HG03175 (cell line): ENCODE results near the gene SMPD3.

ENCODE experiments used
- ATAC-seq: cut with Tn5 transposase; IDR thresholded peaks from one replicate; pipeline ENCODE4 v1.9.1; 2021; ENCODE audit warnings: mild to moderate bottlenecking, moderate library complexity; ENCODE audit not compliant: unreplicated experiment

The SMPD3 gene

DNA sequence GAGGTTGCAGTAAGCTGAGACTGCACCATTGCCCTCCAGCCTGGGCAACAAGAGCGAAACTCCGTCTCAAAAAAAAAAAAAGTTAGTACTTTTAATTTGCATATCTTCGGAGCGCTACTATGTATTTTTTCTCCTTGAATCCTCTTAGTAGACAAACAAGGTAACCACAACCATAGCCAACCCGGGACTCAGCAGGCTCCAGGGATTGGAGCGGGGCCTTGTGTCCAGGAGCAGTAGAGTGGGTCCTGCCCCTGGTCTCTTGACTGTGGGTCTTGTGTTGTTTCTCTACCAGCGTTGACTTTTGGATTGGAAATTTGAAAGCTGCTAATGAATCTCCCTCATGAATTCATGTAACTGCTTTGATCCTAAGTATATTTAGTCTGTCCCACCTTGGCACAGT, 105.2 kb downstream of the SMPD3 start:
- ATAC-seq = no peak

DNA sequence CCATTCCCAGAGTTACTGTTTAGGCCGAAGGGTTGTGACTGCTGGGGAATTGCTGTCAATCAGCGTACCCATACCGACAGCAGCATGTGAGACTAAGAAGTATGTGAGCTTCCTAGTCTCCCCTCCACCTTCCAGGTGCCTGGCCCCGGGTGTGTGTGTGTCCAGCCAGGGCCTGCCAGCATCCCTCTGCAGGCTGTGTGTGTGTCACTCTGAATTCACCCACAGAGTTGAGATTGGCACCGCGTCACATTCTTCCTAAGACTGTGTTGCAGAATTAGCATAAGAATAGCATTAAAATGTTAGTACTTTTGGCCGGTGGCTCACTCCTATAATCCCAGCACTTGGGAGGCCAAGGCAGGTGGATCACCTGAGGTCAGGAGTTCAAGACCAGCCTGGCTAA, 105.7 kb downstream of the SMPD3 start:
- no peak for ATAC-seq

DNA sequence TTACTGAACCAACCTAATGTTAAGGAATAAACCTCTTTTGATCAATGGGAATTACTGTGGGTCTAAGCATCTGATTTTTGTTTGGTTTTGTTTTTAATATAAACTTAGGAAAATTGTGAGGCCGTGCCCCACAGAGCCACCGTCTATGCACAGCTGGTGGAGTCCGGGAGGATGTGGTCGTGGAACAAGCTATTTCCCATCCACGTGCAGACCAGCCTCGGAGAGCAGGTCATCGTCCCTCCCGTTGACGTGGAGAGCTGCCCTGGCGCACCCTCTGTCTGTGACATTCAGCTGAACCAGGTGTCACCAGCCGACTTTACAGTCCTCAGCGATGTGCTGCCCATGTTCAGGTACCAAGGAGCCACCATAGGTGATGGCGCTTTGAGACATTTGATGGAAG, 109.1 kb downstream of the SMPD3 start:
- ATAC-seq = no peak

DNA sequence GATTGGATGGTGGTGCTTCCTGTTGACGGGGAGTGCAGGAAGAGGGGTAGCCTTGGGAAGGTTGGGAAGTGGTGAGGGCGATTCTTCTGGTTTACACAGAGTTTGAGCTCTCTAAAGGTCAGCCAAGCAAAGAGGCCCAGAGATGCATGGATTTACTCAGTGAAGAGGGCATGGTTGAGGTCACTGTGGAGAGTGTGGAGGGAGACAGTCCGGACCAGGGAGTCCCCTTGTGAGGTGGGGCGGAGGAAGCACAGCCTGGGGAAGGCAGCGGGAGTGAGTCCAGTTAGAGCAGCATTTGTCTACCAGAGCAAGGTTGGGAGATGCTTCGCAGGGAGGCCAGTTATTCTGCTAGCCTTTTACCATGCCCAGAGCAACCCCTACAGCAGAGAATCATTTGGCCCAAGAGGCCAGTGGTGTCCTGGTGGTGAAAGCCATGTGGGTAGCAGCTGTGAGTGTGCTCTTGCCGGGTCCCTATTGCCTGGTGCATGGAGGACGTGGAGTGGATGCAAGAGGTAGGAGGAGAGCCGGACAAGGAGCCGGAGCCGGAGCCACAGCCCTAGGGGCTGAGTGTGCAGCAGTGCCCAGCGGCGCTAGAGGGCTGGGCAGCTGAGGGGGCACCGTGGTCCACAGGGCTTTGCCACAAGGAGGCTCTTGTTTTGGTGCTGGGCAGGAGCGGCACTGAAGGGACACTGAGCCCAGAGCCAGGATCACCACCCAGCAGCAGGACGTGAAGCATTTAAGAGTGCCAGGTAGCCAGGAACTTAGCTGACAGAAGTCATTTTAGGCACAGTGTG, 109.8 kb downstream of the SMPD3 start:
- ATAC-seq = no peak

DNA sequence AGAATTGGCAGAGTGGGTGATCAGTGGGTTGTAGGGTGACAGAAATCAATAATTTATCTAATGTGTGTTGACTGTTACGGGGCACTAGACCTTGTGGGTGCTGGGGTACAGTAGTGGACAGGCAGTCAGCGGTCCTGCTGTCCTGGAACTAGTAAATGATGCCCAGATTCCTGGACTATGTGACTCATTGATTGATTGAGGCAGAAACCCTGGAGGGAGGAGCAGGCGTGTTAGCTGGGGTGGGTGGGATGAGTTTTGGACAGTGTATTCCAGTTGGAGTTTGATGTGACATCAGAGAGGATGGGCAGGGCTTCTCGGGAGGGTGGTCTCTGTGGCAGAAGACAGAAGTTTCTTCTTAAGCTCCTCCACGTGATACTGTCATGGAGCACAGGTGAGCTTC, 113.1 kb downstream of the SMPD3 start:
- no peak for ATAC-seq

DNA sequence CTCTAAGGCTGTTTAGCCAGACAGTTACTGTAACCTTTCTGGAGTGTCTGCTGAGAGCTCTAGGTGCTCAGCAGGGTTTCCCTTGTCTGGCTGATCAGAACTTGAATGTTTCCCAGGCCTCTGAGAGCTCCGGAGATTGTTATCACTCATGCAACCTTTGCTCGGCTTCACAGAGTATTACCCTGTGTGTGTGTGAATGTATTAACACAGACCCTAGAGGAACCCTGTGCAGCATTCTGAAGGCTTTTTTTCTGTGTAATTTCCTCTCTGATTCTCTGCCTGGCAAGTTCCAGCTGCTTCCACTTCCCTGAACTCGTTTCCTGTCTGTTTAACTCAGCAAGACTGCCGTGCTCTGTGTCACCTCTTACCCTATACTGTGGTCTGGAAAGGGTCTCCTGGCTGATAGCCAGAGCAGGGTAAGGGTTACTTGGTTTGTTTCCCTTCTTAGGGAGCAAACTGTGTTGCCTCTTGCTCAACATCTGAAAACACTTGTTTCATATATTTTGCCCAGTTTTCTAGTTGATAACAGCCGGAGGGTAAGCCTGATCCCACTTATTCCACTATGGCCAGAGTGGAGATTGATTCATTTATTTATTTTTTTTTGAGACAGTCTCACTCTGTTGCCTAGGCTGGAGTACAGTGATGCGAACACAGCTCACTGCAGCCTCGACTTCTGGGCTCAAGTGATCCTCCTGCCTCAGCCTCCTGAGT, 115.7 kb downstream of the SMPD3 start:
- no peak for ATAC-seq

DNA sequence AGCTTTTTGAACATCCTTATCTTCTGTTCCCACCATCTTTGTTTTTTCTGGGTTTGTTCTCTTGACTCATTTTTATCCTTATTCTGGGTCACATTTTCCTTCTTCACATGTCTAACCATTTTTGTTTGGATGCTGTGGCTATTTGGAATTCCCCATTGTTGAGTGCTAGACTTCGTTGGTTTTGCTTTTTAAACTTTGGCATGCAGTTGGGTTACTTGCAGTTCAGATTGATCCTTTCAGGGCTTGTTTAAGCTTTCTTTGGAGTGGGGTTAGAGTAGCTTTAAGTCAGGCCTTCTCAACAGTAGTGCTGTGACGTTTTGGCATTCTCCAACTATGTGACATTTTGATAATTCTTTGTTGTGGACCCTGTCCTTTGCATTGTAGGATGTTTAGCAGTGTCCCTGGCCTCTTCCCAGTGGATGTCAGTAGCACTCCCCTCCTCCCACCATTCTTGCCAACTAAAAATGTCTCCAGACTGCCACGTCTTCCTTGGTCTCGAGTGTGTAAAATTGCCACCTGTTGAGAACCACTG, 116.4 kb downstream of the SMPD3 start:
- ATAC-seq = no peak

DNA sequence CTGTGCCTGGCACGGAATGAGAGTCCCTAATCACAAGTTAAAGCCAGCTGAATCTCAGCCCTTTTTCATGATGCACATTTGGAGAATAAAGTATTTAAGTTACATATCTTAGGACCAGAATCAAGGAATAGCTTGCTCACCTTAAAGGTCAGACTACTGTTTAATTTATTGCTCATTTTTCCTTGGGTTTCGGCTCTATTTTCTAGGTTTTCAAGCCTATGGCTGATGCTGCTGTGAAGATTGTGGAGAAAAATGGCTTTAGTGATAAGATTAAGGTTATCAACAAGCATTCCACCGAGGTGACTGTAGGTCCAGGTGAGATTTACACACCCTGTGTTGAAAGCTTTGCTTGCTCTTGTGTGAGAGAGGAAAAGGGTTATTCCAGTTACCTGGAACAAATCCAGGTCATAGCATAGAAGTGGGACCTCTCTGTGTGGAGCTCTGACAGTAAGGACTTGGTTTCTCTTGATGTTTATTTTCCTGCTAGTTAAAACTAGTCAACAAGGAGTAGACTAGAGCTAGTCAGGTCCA, 119.4 kb downstream of the SMPD3 start:
- no peak for ATAC-seq

DNA sequence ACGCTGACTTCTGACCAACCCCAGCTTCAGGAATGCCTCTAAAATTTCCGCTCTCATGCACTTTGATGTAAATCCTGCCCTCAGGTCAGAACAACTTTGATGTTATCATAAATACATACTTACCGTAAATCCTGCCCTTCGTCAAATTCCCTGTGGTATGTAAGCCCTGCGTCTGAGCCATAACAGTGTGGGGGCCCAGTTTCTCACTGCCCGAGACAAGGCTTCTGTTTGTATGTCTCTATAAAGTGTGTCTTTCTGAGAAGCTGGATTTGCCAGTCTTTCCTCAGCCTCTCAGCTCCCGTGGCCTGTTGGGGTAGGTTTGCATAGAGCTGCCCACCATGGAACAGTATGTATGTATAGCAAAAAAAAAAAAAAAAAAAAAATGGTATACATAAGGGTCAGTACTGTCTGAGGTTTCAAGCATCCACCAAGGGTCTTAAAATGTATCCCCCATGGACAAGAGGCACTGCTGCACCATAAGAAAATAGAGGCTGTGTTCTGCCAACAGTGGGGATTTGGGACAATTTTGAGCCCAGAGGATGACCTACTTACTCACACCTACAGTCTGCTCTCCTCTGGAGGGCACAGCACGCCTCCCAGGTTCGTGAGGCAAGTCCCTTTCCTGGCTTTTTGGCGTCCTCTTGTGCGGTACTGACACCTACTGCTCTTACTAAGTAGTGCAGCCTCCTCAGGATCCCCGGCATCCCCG, 120.0 kb downstream of the SMPD3 start:
- ATAC-seq = peak; percentile 75

DNA sequence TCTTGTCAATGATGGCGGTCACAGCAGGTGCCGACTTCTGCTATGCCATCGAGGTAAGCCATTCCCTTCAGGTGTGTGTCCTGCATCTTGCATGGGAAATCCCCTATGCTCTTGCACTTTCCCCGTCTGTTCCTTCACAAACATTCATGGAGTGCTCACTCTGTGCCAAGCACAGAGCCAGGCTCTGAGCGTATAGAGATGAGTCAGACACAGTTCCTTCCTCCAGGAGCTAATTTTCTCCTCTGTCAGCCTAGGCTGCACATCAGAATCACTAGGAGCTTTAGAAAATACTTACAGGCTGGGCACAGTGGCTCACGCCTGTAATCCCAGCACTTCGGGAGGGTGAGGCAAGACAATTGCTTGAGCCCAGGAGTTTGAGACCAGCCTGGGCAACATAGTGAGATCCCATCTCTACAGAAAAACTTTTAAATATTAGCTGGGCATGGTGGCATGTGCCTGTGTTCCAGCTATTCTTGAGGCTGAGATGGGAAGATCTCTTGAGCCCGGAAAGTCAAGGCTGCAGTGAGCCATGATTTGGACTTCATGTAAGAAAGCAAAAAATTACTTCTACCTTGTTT, 123.4 kb downstream of the SMPD3 start:
- ATAC-seq = no peak

DNA sequence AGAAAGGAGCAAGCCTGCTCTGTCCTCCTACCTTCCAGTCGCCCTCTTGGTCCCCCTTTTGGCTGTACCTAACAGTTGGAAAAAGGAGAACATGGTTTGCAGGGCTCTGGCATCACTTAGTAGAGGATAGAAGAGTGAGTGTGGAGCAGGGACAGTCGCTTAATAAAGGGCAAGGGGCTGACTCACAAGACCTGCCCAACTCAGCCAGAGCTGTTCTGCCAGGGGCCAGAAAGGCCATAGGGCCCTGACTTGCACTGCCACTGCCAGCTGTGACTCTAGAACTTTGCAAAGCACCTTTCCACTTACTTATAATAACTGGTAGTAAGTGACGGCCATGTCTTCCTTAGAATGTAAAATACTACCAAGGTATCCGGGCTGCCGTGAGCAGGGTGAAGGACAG, 124.0 kb downstream of the SMPD3 start:
- no peak for ATAC-seq

DNA sequence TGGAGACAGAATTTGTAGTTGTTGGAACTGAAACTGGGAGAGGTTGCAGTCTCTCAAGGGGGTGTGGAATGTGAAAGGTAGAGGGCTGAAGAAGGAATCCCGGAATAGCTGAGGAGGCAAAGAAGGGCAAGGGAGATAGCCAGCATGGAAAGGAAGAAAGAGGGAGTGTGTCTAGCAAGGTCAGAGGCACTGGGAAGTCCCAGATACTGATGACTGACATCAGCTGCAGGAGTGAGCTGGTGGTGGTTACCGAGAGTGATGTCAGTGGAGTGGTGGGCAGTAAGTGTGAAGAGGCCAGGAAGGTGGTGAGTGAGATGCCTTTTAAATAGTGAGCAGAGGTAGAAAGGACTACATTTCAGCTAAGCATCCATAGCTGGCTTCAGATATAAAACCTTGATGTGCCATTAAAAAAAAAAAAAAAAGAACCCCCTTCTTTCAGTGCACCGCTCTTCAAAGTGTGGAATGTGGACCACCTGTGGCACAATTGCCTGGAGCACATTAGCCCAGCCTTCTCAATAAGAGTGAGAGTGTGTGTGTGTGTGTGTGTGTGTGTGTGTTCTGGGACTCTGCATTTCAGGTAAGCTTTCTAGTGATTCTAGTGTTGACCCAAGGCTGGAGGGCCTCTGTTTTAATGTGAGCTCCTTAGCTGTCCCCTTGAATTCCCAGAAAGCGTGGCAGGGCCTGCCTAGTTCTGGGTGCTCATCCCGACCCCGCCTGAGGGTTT, 129.0 kb downstream of the SMPD3 start:
- no peak for ATAC-seq

DNA sequence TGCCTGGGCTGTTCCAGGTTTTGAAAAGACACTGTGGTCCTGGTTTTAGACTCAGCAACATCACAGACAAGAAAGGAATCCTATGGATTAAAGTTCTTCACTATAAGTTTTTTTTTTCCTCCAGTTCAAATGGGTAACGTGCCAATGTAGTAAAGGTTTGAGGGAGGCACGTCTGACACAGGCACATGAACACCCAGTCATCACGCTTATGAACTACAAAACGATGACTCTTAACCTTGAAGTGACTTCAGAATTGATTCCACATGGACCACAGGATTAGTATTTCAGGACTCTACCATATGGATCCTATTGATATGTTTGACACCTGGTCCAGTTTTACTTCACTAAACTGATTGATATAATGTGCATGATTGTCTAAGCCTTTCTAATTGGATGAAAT, 135.2 kb downstream of the SMPD3 start:
- no peak for ATAC-seq

DNA sequence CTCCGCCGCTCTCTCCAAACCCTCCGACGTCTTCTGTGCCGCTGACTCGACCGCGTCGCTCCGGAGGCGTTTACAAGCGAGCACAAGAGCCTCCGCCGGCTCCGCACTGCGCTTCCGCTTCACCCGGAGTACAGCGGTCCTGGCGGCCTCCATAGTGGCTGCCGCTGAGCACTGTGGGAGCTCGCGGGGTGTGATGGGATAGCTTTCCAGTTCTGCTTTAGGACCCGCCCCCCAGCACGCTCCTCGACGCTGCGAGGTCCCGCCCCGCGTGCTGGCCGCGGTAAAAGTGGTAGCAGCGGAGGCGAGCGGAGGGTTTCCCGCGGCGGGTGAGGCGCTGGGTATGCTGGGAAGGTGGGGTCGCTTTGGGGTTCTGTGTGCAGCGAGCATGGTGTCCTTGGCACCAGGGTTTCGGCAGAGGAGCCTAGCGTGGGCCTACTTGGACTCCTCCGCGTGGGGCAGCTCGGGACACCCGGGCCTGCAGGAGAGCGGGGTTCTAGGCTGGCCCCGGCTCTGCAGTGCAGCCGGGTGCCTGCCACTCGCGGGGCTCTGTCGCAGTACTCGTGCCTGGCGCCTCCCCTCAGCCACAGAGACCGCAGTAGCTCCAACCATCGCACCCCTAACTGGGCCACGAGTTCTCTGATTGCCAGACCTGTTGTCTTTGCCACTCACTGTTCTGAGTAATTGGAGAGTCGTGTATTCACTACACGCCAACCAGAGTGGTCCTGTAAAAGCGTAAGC, 137.4 kb downstream of the SMPD3 start, which contains the start of the genes PRMT7 and SLC7A6OS:
Gene PRMT7 (plus strand): TSS at position 246 of the 738 bp plus-strand sequence. CDS start 4,961 bp downstream, outside the sequence.
Gene SLC7A6OS (minus strand): TSS at position 173 of the 738 bp plus-strand sequence. CDS start 20 bp downstream, at position 153.
- ATAC-seq = peak; percentile 98

DNA sequence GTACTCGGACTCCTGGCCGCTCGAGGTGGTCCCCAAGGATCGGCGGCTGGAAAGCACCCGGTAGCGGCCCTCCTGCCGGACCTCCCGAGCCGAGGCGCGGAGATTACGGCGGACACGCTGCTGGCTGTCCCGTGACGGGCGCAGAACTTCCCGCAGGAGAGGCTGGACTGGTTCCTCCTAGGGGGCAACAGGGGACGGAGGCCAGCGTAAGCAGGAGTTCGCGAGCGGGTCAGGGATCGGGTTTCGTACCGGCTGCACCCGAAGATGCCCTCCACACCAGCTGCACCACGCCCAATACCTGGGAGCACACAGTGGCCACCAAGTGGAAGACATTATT, 137.9 kb downstream of the SMPD3 start:
- peak; percentile 21 for ATAC-seq

DNA sequence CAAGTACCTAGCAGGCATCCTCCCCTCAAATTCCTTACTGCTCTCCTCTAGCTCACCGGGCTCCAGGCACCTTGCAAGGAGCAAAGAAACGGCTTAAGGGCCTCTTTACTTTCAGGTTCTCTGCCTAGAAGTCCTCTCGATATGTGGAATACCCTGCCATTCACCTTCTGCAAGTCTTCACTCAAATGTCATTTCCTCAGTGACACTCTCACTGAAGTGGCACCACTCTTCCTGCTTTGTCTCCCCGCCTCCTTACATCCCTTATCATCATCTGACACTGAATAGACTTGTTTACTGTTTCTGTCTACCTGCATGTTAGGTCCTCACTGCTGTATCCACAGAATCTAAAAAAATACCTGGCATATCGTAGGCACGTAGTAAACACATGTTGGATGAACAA, 138.5 kb downstream of the SMPD3 start:
- ATAC-seq = no peak
